OCI-LY3 (cell line): ENCODE results near the gene SLC9C1.

Experiments used
- EZH2phosphoT487 ChIP-seq: fragments of 200-600 bp; shearing (Covaris generic); IDR thresholded peaks from 2 replicates; pipeline ENCODE4 v1.6.1; 2018; ENCODE audit warnings: antibody characterized with exemption, mixed run types, low read depth
- TF ChIP-seq, protein P1 (sequence below): fragments of 200-600, 300-600 bp; sonication (generic); IDR thresholded peaks from 2 replicates; pipeline ENCODE4 v1.5.1; 2014; ENCODE audit warnings: antibody characterized with exemption, low read length, low read depth

DNA sequence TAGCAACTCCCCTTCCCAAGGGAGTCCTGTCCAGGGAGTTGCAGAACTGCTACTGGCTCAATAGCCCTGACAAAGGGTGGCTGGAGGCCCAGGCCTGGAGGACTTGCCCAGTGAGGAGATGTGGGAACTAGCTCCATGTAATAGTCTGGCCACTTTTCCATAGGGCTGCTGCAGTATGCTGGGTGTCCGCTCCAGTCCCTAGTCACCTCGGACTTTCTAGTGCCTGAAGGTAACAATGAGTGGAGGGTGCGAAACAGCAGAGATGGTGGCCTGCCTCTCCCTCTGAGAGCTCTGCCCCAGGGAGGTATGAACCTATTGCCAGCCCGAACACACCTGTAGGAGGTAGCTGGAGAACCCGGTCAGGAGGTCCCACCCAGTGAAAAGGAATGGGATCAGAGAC is 119.0 kb downstream of the SLC9C1 start:
- TF ChIP-seq, protein P1, sequence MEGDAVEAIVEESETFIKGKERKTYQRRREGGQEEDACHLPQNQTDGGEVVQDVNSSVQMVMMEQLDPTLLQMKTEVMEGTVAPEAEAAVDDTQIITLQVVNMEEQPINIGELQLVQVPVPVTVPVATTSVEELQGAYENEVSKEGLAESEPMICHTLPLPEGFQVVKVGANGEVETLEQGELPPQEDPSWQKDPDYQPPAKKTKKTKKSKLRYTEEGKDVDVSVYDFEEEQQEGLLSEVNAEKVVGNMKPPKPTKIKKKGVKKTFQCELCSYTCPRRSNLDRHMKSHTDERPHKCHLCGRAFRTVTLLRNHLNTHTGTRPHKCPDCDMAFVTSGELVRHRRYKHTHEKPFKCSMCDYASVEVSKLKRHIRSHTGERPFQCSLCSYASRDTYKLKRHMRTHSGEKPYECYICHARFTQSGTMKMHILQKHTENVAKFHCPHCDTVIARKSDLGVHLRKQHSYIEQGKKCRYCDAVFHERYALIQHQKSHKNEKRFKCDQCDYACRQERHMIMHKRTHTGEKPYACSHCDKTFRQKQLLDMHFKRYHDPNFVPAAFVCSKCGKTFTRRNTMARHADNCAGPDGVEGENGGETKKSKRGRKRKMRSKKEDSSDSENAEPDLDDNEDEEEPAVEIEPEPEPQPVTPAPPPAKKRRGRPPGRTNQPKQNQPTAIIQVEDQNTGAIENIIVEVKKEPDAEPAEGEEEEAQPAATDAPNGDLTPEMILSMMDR, result no peak
- TF ChIP-seq EZH2phosphoT487, result no peak
